GM23248 (cell line): ENCODE data around the gene CXorf49B. TPM values are rescaled to one million over a fixed set of nuclear protein-coding genes. Genes with fewer than 3 reads are reported as not detected.
"Not testable (repeated sequence)": the region's sequence is repeated elsewhere in the genome, so short reads cannot be mapped to it uniquely, and the experiment has no call there.

Experiments
- DNase-seq: peaks from one replicate; pipeline ENCODE4 v3.0.0-alpha.2; 2015
- H2AFZ ChIP-seq: fragments of 200-600 bp; sonication (generic); 2 replicates; pipeline ENCODE4 v1.6.1; 2016; ENCODE audit warnings: antibody characterized with exemption
- H3F3A ChIP-seq: fragments of 200-600 bp; sonication (generic); 2 replicates; pipeline ENCODE4 v1.6.1; 2016; ENCODE audit warnings: mild to moderate bottlenecking, antibody characterized with exemption, mixed run types; ENCODE audit not compliant: insufficient read depth
- H3K27ac ChIP-seq: fragments of 200-600 bp; sonication (generic); 2 replicates; pipeline ENCODE4 v1.5.1; 2016; ENCODE audit warnings: mild to moderate bottlenecking
- H3K27me3 ChIP-seq: fragments of 200-600 bp; sonication (generic); replicated peaks from 2 replicates; pipeline ENCODE4 v1.6.1; 2016; ENCODE audit warnings: mild to moderate bottlenecking; ENCODE audit not compliant: insufficient read depth
- H3K36me3 ChIP-seq: fragments of 200-600 bp; sonication (generic); 2 replicates; pipeline ENCODE4 v1.6.1; 2016; ENCODE audit warnings: low read depth, mild to moderate bottlenecking
- H3K4me1 ChIP-seq: fragments of 200-600 bp; sonication (generic); 2 replicates; pipeline ENCODE4 v1.6.1; 2016; ENCODE audit warnings: mild to moderate bottlenecking; ENCODE audit not compliant: insufficient read depth
- H3K4me2 ChIP-seq: fragments of 200-600 bp; sonication (generic); one replicate; pipeline ENCODE4 v1.6.1; 2016; ENCODE audit warnings: mild to moderate bottlenecking; ENCODE audit not compliant: unreplicated experiment
- H3K4me3 ChIP-seq: fragments of 200-600 bp; sonication (generic); 2 replicates; pipeline ENCODE4 v1.5.1; 2016; ENCODE audit warnings: mild to moderate bottlenecking
- H3K79me2 ChIP-seq: fragments of 200-600 bp; sonication (generic); 2 replicates; pipeline ENCODE4 v1.6.1; 2016; ENCODE audit warnings: mild to moderate bottlenecking; ENCODE audit not compliant: insufficient read depth
- H3K9ac ChIP-seq: fragments of 200-600 bp; sonication (generic); 2 replicates; pipeline ENCODE4 v1.6.1; 2016; ENCODE audit warnings: mild to moderate bottlenecking
- H3K9me2 ChIP-seq: fragments of 200-600 bp; sonication (generic); 2 replicates; pipeline ENCODE4 v1.6.1; 2016; ENCODE audit warnings: mixed run types, mild to moderate bottlenecking, moderate library complexity; ENCODE audit not compliant: insufficient read depth
- H3K9me3 ChIP-seq: fragments of 200-600 bp; sonication (generic); one replicate; pipeline ENCODE4 v1.6.1; 2017; ENCODE audit warnings: low read depth
- H4K20me1 ChIP-seq: fragments of 200-600 bp; sonication (generic); 2 replicates; pipeline ENCODE4 v1.6.0; 2016; ENCODE audit not compliant: insufficient read depth
- EZH2 ChIP-seq: fragments of 200-600 bp; sonication (generic); IDR thresholded peaks from 2 replicates; pipeline ENCODE4 v1.6.1; 2018; ENCODE audit warnings: antibody characterized with exemption, mild to moderate bottlenecking; ENCODE audit not compliant: insufficient read depth, poor library complexity, severe bottlenecking
- EZH2phosphoT487 ChIP-seq: fragments of 200-600 bp; sonication (generic); IDR thresholded peaks from 2 replicates; pipeline ENCODE4 v1.6.1; 2018; ENCODE audit warnings: antibody characterized with exemption, moderate library complexity, mild to moderate bottlenecking, low read depth; ENCODE audit not compliant: insufficient read depth
- WGBS, 2 experiments: methylation state at CpG; one replicate each; pipeline ENCODE4 v1.1.6; 2015 to 2017; ENCODE audit warnings: low lambda C conversion rate in 2 of 2, low coverage in 1 of 2; ENCODE audit errors: missing lambda C conversion rate in 2 of 2; 5-methylcytosine and 5-hydroxymethylcytosine counted together
- in situ Hi-C: fragments of 300-500 bp; cut with MboI; formaldehyde crosslinking; loops from 2 replicates; pipeline ENCODE4 v1.15.0; 2020
- polyA plus RNA-seq: library from polyadenylated mRNA; unstranded; fragments of >200 nt; fragmentation: Nextera tagmentation; extraction: Ambion mirVana; gene quantifications from 2 replicates; pipeline ENCODE4 v1.2.1, GENCODE V29; 2016
- total RNA-seq: library from RNA; depleted of rRNA; stranded (reverse); fragments of >200 nt; shearing (Covaris generic); gene quantifications from 2 replicates; pipeline ENCODE4 v1.2.3, GENCODE V29; 2014

Gene CXorf49B
- total and polyA plus RNA-seq, 2 experiments from 2014 or later, result not detected

- H3K27ac ChIP-seq, H3K9me3 ChIP-seq, H4K20me1 ChIP-seq, in situ Hi-C loops, H3K4me1 ChIP-seq, H3K79me2 ChIP-seq, H3K9me2 ChIP-seq, H2AFZ ChIP-seq, H3K27me3 ChIP-seq, H3K36me3 ChIP-seq, H3K9ac ChIP-seq, H3F3A ChIP-seq, DNase-seq, H3K4me3 ChIP-seq, H3K4me2 ChIP-seq: not testable (repeated sequence)
- no CpG with 5 or more reads among the region's 20 CpGs for WGBS, 2 experiments
Observed at GRCh38 chrX:71783569-71784347, 20.6 kb downstream of the CXorf49B start.

GRCh38 chrX:71784348-71784983, 21.3 kb downstream of the CXorf49B start:
- H3K27me3 ChIP-seq, H3K36me3 ChIP-seq, H3K4me1 ChIP-seq, H3K9ac ChIP-seq, H3K4me3 ChIP-seq, H3K27ac ChIP-seq, H2AFZ ChIP-seq, H3F3A ChIP-seq, H3K9me2 ChIP-seq, H3K9me3 ChIP-seq, H3K79me2 ChIP-seq, H3K4me2 ChIP-seq, in situ Hi-C loops, DNase-seq, H4K20me1 ChIP-seq: not testable (repeated sequence)
- WGBS, 2 experiments, result no CpG with 5 or more reads among the region's 15 CpGs

- H3K27me3 ChIP-seq, H2AFZ ChIP-seq, H3F3A ChIP-seq, H3K4me2 ChIP-seq, H3K9me3 ChIP-seq, H3K27ac ChIP-seq, H3K36me3 ChIP-seq, in situ Hi-C loops, H3K9me2 ChIP-seq, H3K79me2 ChIP-seq, DNase-seq, H3K4me3 ChIP-seq, H3K9ac ChIP-seq, H4K20me1 ChIP-seq, H3K4me1 ChIP-seq: not testable (repeated sequence)
- WGBS, 2 experiments, result 58 to 67% methylated on average over 5 of the region's 5 CpGs
Observed at GRCh38 chrX:71806450-71806849, 43.3 kb downstream of the CXorf49B start.

GRCh38 chrX:71809886-71810285, 46.7 kb downstream of the CXorf49B start:
- Histone ChIP-seq H4K20me1 (no peaks in the 10 kb centered on the region), H2AFZ (no peak overlapping the region), H3K9me3 (no peaks in the 10 kb centered on the region), H3K79me2 (no peaks in the 10 kb centered on the region), H3K27ac (no peak overlapping the region), H3K9ac (no peak overlapping the region), H3K9me2 (no peaks in the 10 kb centered on the region), H3K4me2 (no peak overlapping the region), H3K4me3 (no peak overlapping the region), H3K27me3 (no peaks in the 10 kb centered on the region), H3F3A (no peaks in the 10 kb centered on the region), H3K36me3 (no peaks in the 10 kb centered on the region), H3K4me1 (no peaks in the 10 kb centered on the region)
- 40 to 54% methylated on average over 10 of the region's 10 CpGs for WGBS, 2 experiments
- in situ Hi-C loops, result no loop called here
- TF ChIP-seq EZH2phosphoT487, result no peak
- TF ChIP-seq EZH2, result no peak
- peak; percentile 2 for DNase-seq
